Left lung (tissue), 10 donors: ENCODE measurements around the gene MTFR2. TPM values are rescaled to one million over a fixed set of nuclear protein-coding genes. Genes with fewer than 3 reads are reported as not detected.

Experiments
- ATAC-seq: fragments of 200-7000 bp; cut with Tn5 transposase; one replicate; pipeline ENCODE4 v1.9.1; 2020; ENCODE audit warnings: moderate library complexity
- DNase-seq, 4 donors: peaks; one replicate each; pipeline ENCODE4 v3.0.0-alpha.2; 2013 to 2020
- H3K27ac ChIP-seq, 2 donors: fragments of 200-600 bp; sonication (generic) in 1 of 2; one replicate each; pipeline versions ENCODE4 v1.5.0 to v1.8.0; 2020 to 2021
- H3K27me3 ChIP-seq, 2 donors: fragments of 200-600 bp; sonication (generic) in 1 of 2; one replicate each; pipeline versions ENCODE4 v1.5.0 to v1.8.0; 2020 to 2021
- H3K36me3 ChIP-seq, 2 donors: fragments of 200-600 bp; sonication (generic) in 1 of 2; one replicate each; pipeline versions ENCODE4 v1.5.0 to v1.8.0; 2020 to 2021
- H3K4me1 ChIP-seq, 2 donors: fragments of 200-600 bp; one replicate each; pipeline ENCODE4 v1.8.0; 2021
- H3K4me3 ChIP-seq, 2 donors: fragments of 200-600 bp; sonication (generic) in 1 of 2; one replicate each; pipeline versions ENCODE4 v1.5.0 to v1.8.0; 2020 to 2021; ENCODE audit warnings: mild to moderate bottlenecking in 1 of 2
- H3K9me3 ChIP-seq, 2 donors: fragments of 200-600 bp; sonication (generic) in 1 of 2; one replicate each; pipeline versions ENCODE4 v1.5.0 to v1.8.0; 2020 to 2021
- intact Hi-C, 2 donors: fragments of 100-400 bp; cut with DNase I; formaldehyde crosslinking; loops; one replicate each; pipeline versions ENCODE4 v1.11.2 to v1.14.2; 2022
- polyA plus RNA-seq, 6 donors: library from polyadenylated mRNA; unstranded; fragments of 120-200 nt; gene quantifications; one replicate each; pipeline ENCODE4 v1.2.1, GENCODE V29; 2013; ENCODE audit not compliant: insufficient read length in 6 of 6
- total RNA-seq, 2 donors: library from RNA; stranded (reverse); fragmentation: NEBNext Ultra II Directional; extraction: Animal tissue kit (Norgen Biotek cat#: 25700); gene quantifications; one replicate each; pipeline ENCODE4 v1.2.1, GENCODE V29; 2021
- TF ChIP-seq, protein P1 (sequence below), 2 donors: fragments of 200-600 bp; sonication (generic) in 1 of 2; IDR thresholded peaks; one replicate each; pipeline versions ENCODE4 v1.5.0 to v1.8.0; 2021; ENCODE audit warnings: antibody characterized with exemption in 2 of 2
- donor health status: DM: no; HTN: yes; CAD: no.
- donor health status: DM: no; HTN: no; CAD: no.

MTFR2 gene
- total and polyA plus RNA-seq, 8 donors = 1.6 to 3.5 (median 2.2) TPM

- DNase-seq = no peak
- intact Hi-C loops = no loop called here
Measured at GRCh38 chr6:136244061-136244616, 6.0 kb downstream of the MTFR2 start.

DNA sequence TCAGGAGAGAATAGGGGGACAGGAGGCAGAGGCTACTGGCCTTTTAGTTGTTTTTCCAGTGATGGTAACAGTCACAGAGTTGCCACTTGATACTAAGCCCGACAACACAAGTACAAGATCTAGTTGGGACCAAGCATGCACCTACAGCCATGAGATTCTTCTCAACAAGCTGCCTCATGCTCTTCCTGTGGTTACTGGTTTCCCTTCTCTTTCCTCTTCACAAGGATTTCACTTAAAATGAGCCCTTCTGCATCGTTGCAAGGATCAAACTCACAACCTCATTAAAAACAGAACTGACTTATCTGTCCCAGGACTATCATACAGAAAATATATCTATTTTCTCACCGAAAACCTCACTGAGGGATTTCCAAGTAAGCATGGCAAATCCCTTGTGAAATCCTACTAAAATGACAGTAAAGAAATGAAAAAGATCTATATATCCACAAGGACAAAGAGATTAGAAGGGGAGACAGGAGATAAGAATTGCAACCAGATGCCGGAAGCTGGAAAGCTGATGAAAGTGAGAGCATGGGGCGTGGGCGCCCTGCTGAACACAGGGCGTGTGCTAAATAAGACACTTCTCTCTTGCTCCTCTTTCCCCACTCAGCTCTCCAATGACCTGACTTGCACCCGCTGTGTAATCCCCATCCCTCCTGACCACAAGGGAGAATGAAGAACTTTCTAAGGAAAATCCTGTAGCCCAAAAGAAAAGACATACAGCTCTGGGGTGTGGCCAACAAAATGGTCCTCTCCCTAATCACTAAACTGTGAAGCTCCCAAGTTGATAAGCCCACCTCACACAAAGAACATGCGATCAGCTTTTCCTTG lies 13.4 kb downstream of the MTFR2 start:
- intact Hi-C loops = no loop called here

More at GRCh38 chr6:136244061-136244616, 6.0 kb downstream of the MTFR2 start:
- TF ChIP-seq, protein P1, sequence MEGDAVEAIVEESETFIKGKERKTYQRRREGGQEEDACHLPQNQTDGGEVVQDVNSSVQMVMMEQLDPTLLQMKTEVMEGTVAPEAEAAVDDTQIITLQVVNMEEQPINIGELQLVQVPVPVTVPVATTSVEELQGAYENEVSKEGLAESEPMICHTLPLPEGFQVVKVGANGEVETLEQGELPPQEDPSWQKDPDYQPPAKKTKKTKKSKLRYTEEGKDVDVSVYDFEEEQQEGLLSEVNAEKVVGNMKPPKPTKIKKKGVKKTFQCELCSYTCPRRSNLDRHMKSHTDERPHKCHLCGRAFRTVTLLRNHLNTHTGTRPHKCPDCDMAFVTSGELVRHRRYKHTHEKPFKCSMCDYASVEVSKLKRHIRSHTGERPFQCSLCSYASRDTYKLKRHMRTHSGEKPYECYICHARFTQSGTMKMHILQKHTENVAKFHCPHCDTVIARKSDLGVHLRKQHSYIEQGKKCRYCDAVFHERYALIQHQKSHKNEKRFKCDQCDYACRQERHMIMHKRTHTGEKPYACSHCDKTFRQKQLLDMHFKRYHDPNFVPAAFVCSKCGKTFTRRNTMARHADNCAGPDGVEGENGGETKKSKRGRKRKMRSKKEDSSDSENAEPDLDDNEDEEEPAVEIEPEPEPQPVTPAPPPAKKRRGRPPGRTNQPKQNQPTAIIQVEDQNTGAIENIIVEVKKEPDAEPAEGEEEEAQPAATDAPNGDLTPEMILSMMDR (IDR thresholded peaks at IDR 0.05) = no peak
- Histone ChIP-seq H3K4me3 (no peak overlapping the region), H3K27me3 (no peaks in the 10 kb centered on the region), H3K27ac (no peak overlapping the region), H3K9me3 (no peaks in the 10 kb centered on the region), H3K36me3 (no peaks in the 10 kb centered on the region), H3K4me1 (peaks cover 0 to 6% of the 10 kb centered on the region in 2 donors)
- no peak for ATAC-seq

DNA sequence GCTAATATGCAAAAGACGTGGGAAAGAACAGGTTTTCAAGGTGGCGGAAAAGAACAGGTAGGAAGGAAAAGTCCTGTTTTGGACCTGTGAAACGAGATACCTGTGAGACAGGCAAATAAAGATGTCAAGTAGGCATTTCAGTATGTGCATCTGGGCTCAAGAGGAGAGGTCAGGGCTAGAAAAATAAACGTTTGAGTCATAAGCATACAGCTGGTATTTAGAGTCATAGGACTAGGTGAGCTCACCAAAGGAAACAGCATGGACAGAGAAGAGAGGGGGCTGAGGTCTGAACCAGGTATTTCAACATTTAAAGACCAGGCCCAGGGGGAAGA lies 14.9 kb downstream of the MTFR2 start:
- Histone ChIP-seq H3K27ac (no peak overlapping the region), H3K4me1 (peaks cover 0 to 5% of the 10 kb centered on the region in 2 donors), H3K36me3 (no peaks in the 10 kb centered on the region), H3K9me3 (no peaks in the 10 kb centered on the region), H3K4me3 (no peak overlapping the region), H3K27me3 (no peaks in the 10 kb centered on the region)
- intact Hi-C loops = no loop called here
- DNase-seq (no peak), ATAC-seq (peak; percentile 57)
- TF ChIP-seq, protein P1 (IDR thresholded peaks at IDR 0.05) = no peak

More for the DNA sequence above, 13.4 kb downstream of the MTFR2 start:
- no peaks in the 10 kb centered on the region for H3K36me3 ChIP-seq
- no peaks in the 10 kb centered on the region for H3K27me3 ChIP-seq
- H3K9me3 ChIP-seq = no peaks in the 10 kb centered on the region
- peak; percentile 59 for ATAC-seq
- no peak overlapping the region for H3K4me3 ChIP-seq
- no peak overlapping the region for H3K27ac ChIP-seq
- peaks cover 0 to 5% of the 10 kb centered on the region in 2 donors for H3K4me1 ChIP-seq
- TF ChIP-seq, protein P1 (IDR thresholded peaks at IDR 0.05) = no peak
- DNase-seq = peak in 1 of 4 donors; percentile 40

DNA sequence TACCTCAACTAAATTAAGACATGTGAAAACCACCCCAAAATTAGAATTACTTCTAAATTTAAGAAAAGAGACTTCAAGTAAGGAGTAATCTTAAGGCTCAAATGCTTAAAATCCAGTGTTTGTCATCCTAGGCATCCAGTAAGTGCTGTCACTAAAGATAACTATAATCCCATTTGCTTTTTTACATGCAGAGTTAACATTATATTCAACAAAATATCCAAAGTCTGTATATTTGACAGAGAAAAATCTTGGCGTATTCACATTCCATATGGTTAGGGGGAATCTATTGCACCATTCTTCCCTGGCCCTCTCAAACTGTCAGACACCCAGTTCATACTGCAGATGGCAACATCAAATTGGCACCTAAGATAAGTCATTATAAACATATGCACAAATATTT lies 17.4 kb downstream of the MTFR2 start:
- Histone ChIP-seq H3K9me3 (no peaks in the 10 kb centered on the region), H3K27ac (no peak overlapping the region), H3K27me3 (no peaks in the 10 kb centered on the region), H3K4me3 (no peak overlapping the region), H3K4me1 (peaks cover 0 to 5% of the 10 kb centered on the region in 2 donors), H3K36me3 (no peaks in the 10 kb centered on the region)
- TF ChIP-seq, protein P1 (IDR thresholded peaks at IDR 0.05) = no peak
- DNase-seq = no peak
- intact Hi-C loops = no loop called here
- no peak for ATAC-seq

DNA sequence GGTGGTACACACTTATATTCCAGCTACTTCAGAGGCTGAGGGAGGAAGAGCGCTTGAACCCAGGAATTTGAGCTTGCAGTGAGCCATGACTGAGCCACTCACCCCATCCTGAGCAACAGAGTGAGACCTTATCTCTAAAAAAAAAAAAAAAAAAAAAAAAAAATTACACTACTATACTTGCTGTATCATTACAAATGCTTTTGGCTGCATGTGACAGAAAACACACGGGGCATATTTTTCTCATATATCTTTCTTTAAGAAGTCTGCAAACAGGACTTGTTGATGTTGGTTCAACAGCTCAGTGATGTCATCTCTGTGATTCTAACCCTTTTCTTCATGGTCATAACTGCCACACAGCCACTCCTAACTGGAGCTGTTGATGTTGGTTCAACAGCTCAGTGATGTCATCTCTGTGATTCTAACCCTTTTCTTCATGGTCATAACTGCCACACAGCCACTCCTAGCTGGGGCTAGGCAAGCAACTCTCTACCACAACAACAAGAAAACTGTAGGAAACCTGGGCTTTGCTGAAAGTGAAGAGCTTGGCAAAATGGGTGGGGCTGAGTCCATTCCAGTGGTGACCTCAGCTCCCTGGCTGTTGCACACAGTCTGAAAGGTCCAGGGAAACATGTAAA lies 19.8 kb downstream of the MTFR2 start:
- intact Hi-C loops = no loop called here
- Histone ChIP-seq H3K9me3 (no peaks in the 10 kb centered on the region), H3K27me3 (no peaks in the 10 kb centered on the region), H3K4me3 (no peak overlapping the region), H3K36me3 (no peaks in the 10 kb centered on the region), H3K4me1 (peaks cover 0 to 14% of the 10 kb centered on the region in 2 donors), H3K27ac (no peak overlapping the region)
- TF ChIP-seq, protein P1 (IDR thresholded peaks at IDR 0.05) = no peak
- ATAC-seq = peak; percentile 46
- DNase-seq = no peak
